Measurements from ENCODE around the gene CEMP1. TPM values are rescaled to one million over a fixed set of nuclear protein-coding genes. Genes with fewer than 3 reads are reported as not detected.

Gene CEMP1
- total and polyA plus RNA-seq, 9 donors: 0.04 to 3.2 (median 1.3) TPM

GRCh38 chr16:2512735-2513404 lies 18.3 kb downstream of the CEMP1 start:
- Histone ChIP-seq H3K4me3 (ENCODE audit: low read length) (peak overlapping the region; percentile 87), H3K27ac (ENCODE audit: low read length) (peak overlapping the region; percentile 92), H3K4me1 (ENCODE audit: control insufficient read depth, insufficient read depth, low read length) (peaks cover 73% of the 10 kb centered on the region), H3K27me3 (ENCODE audit: control insufficient read depth, insufficient read depth, low read length) (no peaks in the 10 kb centered on the region), H3K36me3 (ENCODE audit: control insufficient read depth, insufficient read depth, low read length) (peaks cover 10% of the 10 kb centered on the region), H3K9me3 (replicated peaks; ENCODE audit: control insufficient read depth, low read depth, low read length) (no peaks in the 10 kb centered on the region)
- 22% methylated on average over 8 of the region's 15 CpGs for WGBS (ENCODE audit: insufficient coverage)
- DNase-seq: peak; percentile 45

GRCh38 chr16:2511996-2512734 lies 19.0 kb downstream of the CEMP1 start:
- H3K27me3 ChIP-seq (ENCODE audit: control insufficient read depth, insufficient read depth, low read length): no peaks in the 10 kb centered on the region
- WGBS (ENCODE audit: insufficient coverage): 78% methylated on average over 15 of the region's 17 CpGs
- H3K27ac ChIP-seq (ENCODE audit: low read length): peak overlapping the region; percentile 92
- DNase-seq: peak; percentile 19
- H3K4me1 ChIP-seq (ENCODE audit: control insufficient read depth, insufficient read depth, low read length): peaks cover 76% of the 10 kb centered on the region
- H3K4me3 ChIP-seq (ENCODE audit: low read length): no peak overlapping the region
- peaks cover 12% of the 10 kb centered on the region for H3K36me3 ChIP-seq (ENCODE audit: control insufficient read depth, insufficient read depth, low read length)
- no peaks in the 10 kb centered on the region for H3K9me3 ChIP-seq (replicated peaks; ENCODE audit: control insufficient read depth, low read depth, low read length)

- DNase-seq: peak; percentile 67
Measured at GRCh38 chr16:2511128-2511800, 19.9 kb downstream of the CEMP1 start.

DNA sequence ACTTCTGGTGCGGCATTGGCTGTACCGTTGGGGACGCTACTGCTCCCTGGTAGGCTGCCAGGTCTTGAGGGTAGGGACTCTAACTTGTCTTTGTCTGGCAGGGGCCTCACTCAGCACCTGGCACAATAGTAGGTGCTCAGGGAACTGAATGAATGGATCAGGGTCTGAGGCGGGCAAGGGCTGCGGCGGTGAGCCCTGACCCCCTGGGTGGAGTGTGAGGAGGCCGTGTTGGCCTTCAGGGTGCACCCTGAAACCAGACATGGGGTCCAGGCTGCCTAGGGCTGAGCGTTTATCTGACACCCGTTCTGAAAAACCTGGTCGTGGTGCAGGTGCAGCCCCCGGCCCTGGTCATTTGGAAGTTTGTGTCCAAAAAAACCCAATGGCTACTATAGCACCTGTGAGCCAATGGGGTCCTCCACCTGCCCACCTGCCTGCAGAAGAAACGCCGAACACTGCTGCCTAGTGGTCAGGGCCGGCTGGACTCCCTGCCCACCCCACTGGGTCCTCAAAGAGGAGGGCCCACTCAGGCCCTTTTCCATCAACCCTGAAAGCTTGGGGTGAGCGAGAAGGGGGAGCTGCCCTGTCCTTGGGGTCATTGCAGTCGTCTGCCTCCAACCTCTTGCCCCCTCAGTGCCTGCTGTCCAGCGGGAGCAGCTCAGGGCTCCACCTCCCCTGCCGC lies 22.3 kb downstream of the CEMP1 start:
- Histone ChIP-seq H3K4me1 (ENCODE audit: control insufficient read depth, insufficient read depth, low read length) (peaks cover 53% of the 10 kb centered on the region), H3K9me3 (replicated peaks; ENCODE audit: control insufficient read depth, low read depth, low read length) (no peaks in the 10 kb centered on the region), H3K27me3 (ENCODE audit: control insufficient read depth, insufficient read depth, low read length) (no peaks in the 10 kb centered on the region), H3K27ac (ENCODE audit: low read length) (peak overlapping the region; percentile 42), H3K4me3 (ENCODE audit: low read length) (no peak overlapping the region), H3K36me3 (ENCODE audit: control insufficient read depth, insufficient read depth, low read length) (peaks cover 8% of the 10 kb centered on the region)
- WGBS (ENCODE audit: insufficient coverage): 83% methylated on average over 10 of the region's 18 CpGs
- DNase-seq: no peak

More at GRCh38 chr16:2511128-2511800, 19.9 kb downstream of the CEMP1 start:
- Histone ChIP-seq H3K4me1 (ENCODE audit: control insufficient read depth, insufficient read depth, low read length) (peaks cover 69% of the 10 kb centered on the region), H3K36me3 (ENCODE audit: control insufficient read depth, insufficient read depth, low read length) (peaks cover 6% of the 10 kb centered on the region), H3K9me3 (replicated peaks; ENCODE audit: control insufficient read depth, low read depth, low read length) (no peaks in the 10 kb centered on the region), H3K27ac (ENCODE audit: low read length) (peak overlapping the region; percentile 38), H3K27me3 (ENCODE audit: control insufficient read depth, insufficient read depth, low read length) (no peaks in the 10 kb centered on the region), H3K4me3 (ENCODE audit: low read length) (no peak overlapping the region)
- 29% methylated on average over 21 of the region's 24 CpGs for WGBS (ENCODE audit: insufficient coverage)

- DNase-seq: no peak
- Histone ChIP-seq H3K9me3 (replicated peaks; ENCODE audit: control insufficient read depth, low read depth, low read length) (no peaks in the 10 kb centered on the region), H3K27ac (ENCODE audit: low read length) (peak overlapping the region; percentile 78), H3K4me1 (ENCODE audit: control insufficient read depth, insufficient read depth, low read length) (peaks cover 49% of the 10 kb centered on the region), H3K4me3 (ENCODE audit: low read length) (no peak overlapping the region), H3K36me3 (ENCODE audit: control insufficient read depth, insufficient read depth, low read length) (peaks cover 8% of the 10 kb centered on the region), H3K27me3 (ENCODE audit: control insufficient read depth, insufficient read depth, low read length) (no peaks in the 10 kb centered on the region)
- WGBS (ENCODE audit: insufficient coverage): 93% methylated on average over 9 of the region's 11 CpGs
Measured at GRCh38 chr16:2507665-2508064, 23.5 kb downstream of the CEMP1 start.

DNA sequence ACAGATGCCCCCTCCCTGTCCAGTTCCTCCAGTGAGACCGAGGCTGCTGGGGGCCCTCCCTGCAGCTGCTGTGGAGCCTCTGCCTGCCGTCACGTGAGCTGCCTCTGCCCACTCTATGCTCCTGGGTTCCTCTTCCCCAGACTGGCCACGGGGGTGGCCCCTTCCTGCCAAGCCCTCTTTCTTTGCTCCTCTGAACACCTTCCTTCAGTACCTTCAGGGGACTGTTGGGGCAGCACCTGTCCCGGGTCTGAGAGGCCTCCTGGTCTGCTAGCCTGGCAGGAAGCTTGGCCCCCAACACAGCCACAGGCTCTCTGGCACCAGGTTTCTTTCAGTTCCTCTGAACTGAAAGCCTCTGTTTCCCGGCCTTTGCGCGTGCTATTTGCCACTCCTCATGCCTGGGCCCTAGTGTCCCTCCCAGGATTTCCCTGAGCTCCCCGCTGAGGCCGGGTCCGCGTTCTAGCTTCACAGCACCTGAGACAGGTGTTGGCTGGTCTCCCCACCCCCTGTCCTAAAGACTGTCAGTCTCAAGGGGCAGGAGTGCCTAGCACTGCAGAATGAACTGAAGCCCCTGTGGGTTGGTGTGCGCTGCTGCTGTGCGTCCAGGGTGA lies 24.1 kb downstream of the CEMP1 start:
- WGBS (ENCODE audit: insufficient coverage): 72% methylated on average over 14 of the region's 14 CpGs
- Histone ChIP-seq H3K27ac (ENCODE audit: low read length) (peak overlapping the region; percentile 78), H3K9me3 (replicated peaks; ENCODE audit: control insufficient read depth, low read depth, low read length) (no peaks in the 10 kb centered on the region), H3K36me3 (ENCODE audit: control insufficient read depth, insufficient read depth, low read length) (peaks cover 8% of the 10 kb centered on the region), H3K4me1 (ENCODE audit: control insufficient read depth, insufficient read depth, low read length) (peaks cover 49% of the 10 kb centered on the region), H3K4me3 (ENCODE audit: low read length) (no peak overlapping the region), H3K27me3 (ENCODE audit: control insufficient read depth, insufficient read depth, low read length) (no peaks in the 10 kb centered on the region)
- DNase-seq: no peak

DNA sequence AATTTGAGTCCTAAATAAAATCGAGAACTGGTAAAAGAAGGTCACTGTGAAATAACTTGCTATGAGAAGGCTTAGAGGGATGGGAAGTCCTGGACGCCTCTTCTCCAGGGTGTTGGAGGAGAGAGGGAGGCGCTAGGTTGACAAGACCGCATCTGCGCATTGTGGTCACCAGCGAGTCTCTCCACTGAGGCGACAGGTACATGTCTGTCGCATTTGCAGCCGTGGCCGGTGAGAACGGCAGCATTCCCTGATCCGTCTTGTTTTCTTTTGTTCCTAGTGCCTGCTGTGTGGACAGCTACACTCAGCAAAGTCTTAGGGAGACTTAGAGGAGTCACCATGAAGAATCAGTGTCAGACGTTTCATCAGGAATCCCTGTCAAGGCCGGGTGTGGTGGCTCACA lies 25.5 kb downstream of the CEMP1 start:
- WGBS (ENCODE audit: insufficient coverage): 93% methylated on average over 12 of the region's 14 CpGs
- Histone ChIP-seq H3K27me3 (ENCODE audit: control insufficient read depth, insufficient read depth, low read length) (no peaks in the 10 kb centered on the region), H3K36me3 (ENCODE audit: control insufficient read depth, insufficient read depth, low read length) (peaks cover 8% of the 10 kb centered on the region), H3K9me3 (replicated peaks; ENCODE audit: control insufficient read depth, low read depth, low read length) (no peaks in the 10 kb centered on the region), H3K4me1 (ENCODE audit: control insufficient read depth, insufficient read depth, low read length) (peaks cover 50% of the 10 kb centered on the region), H3K4me3 (ENCODE audit: low read length) (no peak overlapping the region), H3K27ac (ENCODE audit: low read length) (no peak overlapping the region)
- no peak for DNase-seq

GRCh38 chr16:2501946-2502895 lies 29.0 kb downstream of the CEMP1 start:
- Histone ChIP-seq H3K4me3 (ENCODE audit: low read length) (no peak overlapping the region), H3K27me3 (ENCODE audit: control insufficient read depth, insufficient read depth, low read length) (no peaks in the 10 kb centered on the region), H3K9me3 (replicated peaks; ENCODE audit: control insufficient read depth, low read depth, low read length) (no peaks in the 10 kb centered on the region), H3K4me1 (ENCODE audit: control insufficient read depth, insufficient read depth, low read length) (peaks cover 47% of the 10 kb centered on the region), H3K36me3 (ENCODE audit: control insufficient read depth, insufficient read depth, low read length) (peaks cover 37% of the 10 kb centered on the region), H3K27ac (ENCODE audit: low read length) (peak overlapping the region; percentile 55)
- DNase-seq: peak; percentile 31
- 65% methylated on average over 9 of the region's 18 CpGs for WGBS (ENCODE audit: insufficient coverage)

All from muscle of leg (tissue), 11 donors.